GM18520 (cell line): Measurements from ENCODE around the gene CUBN.

Experiments used
- ATAC-seq: cut with Tn5 transposase; IDR thresholded peaks from one replicate; pipeline ENCODE4 v1.9.1; 2021; ENCODE audit not compliant: unreplicated experiment

CUBN gene

DNA sequence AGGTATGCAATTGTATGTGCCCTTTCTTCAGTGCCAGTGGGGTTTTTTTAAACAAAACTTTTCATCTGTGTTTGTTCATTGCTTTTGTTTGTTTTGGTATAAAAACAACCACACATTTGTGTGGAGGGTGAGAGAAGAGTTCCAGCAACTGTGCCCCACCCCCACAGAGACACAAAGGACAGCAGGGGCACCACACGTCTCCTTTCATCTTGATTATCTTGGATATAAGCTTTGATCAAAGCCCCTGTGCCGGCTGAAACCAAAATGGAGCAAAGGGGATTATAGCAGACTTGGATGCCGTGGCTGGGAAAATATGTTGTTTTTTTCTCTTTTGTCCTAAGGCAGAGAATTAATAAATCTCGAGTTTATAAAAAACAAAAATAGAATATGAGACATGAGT lies 200.5 kb downstream of the CUBN start:
- ATAC-seq: no peak

DNA sequence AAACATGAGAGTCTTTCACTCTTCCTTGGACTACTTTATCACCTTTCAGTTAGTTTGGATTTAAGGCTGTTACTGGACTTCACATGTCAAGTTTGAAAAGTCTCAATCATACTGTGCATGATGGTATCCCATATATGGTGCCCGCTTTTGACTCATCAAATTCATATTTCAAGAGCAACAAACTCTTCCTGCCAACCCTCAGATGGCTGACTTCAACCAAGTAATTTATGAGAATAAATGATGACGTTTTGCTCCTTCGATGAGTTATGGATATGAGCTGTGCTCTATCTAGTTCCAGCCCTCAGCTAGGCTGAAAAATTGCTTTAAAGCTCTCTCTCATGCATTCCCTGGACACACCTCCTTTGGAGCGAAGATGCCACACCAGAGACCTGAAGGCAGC lies 202.1 kb downstream of the CUBN start:
- no peak for ATAC-seq

DNA sequence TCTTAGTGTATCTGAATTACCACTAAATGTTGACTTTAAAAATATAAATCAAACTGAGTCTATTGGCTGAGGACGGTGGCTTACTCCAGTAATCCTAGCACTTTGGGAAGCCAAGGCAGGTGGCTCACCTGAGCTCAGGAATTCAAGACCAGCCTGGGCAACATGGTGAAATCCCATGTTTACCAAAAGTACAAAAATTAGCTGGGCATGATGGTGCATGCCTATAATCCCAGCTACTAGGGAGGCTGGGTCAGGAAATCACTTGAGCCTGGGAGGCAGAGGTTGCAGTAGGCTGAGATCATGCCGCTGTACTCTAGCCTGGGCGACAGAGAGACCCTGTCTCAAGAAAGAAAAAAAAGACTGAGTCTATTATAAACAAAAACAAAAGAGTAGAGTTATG lies 205.9 kb downstream of the CUBN start:
- no peak for ATAC-seq

DNA sequence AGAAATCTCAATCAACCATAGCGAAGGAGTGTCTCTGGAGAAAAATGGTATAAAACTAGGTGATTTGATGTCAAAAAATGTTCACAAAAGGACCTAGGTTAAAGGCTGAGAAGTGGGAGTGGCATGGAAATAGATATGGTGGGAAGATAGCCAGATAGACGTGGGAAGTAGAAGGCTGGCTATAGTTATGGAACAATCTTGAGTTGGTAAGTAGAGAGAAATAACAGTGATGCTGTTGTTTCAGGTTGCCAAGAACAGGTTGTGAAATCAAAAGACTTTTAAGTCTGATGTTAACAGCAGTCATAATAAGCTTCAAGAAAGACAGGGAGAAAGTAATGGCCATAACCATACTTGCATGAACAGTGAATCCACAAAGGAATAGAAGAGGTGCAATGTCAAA lies 206.3 kb downstream of the CUBN start:
- no peak for ATAC-seq

DNA sequence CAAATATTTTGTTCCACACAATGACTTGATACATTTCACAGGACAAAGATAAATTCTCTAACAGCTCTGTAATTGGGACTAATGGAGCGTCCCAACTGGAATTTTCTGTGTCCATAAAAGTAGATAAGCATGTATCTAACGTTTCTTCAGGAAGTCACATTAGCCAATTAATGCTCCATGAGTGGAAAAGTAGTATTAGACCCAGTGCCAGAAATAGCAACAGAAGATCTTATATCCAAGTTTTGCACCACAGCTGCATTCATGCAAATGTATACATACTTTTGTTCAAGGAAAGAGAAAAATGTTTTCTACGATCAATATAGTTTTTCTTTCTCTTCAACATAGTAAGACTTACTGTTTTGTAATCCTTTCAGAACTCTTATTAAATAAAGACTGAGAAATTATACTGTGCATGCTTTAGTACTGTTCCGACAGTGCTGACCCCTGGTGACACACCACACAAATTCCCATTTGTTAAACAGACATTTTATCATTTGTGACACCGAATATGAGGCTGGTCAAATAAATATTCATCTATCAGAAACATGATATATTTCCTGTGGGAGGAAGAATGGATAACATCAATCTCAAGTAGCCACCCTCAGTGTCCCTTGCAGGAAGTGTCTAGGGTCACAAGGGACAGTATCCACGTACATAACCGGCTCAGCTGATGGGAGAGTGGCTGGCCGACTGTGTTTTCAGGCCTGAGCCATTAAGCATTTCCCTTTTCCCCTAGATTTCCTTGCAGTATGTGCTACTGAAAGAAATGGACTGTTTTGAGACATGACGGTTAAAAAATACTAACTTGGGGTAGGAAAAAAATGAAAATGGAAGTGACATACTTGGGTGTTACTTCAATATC lies 210.3 kb downstream of the CUBN start:
- no peak for ATAC-seq

DNA sequence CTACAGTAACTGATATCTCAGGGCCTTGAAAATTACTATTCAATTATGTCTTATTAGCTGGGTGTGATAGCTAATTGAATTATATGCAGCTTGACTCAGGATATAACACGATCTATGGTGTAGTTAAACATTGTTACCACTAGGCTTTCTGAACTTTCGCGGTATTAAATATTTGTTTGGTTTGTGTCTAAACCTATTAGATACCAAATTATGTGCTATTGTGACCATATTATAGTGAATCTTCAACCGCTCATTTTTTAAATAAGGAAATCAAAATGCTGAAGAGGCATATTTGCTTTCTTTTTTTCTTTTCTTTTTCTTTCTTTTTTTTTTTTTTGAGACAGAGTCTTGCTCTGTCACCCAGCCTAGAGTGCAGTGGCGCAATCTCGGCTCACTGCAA lies 213.1 kb downstream of the CUBN start:
- no peak for ATAC-seq

DNA sequence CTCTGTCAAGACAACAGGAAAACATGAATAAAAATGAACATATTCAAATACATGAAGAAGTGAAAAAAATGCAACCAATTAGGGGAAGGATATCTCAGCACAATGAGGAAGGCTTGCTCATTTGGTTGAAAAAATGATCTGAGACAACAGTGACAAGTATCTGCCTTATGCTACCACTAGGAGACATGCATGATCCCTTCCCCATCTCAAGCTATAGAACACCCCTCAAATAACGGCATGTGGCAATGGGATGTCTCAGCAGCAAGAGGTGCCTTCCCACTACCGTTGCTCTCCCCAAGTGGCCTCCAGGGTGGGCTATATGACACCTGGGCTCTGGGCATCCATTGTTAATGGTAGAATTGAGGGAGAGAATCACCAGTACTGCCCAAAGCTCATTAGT lies 214.3 kb downstream of the CUBN start:
- ATAC-seq: no peak

DNA sequence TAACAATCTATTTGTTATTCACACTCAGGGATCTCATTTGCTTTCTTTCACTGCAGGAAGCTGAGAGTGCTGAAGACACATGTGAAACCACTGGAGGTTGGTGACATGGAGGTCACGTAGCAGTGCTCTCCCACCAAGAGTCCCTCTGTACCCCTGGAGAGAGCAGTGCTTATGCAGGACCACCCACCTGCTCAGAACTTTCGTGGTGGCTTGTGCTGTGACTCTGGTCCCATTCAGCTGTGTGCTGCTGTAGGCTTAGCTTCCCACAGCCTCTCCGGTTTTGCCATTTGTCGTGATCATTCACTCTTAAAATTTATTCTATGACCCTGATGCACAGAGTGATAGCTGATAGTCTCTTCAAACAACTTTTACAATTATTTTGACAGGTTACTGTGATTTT lies 216.3 kb downstream of the CUBN start:
- ATAC-seq: no peak

DNA sequence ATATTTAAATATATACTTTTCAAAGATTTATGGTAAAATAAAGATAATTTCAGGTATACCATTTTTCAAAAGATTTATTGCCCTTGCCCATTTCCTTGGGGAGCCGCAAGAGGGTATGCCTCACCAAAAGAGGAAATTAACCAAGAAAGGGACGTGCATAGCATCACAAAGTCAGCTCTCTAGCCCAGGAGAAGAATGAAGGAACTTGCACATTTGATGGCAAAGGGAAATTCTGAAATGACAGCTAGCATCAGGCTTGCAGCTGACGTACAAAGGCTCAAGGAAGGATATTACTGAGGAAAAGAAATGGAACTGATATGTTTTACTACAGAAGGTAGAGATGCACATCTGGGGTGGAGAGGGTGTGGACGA lies 218.8 kb downstream of the CUBN start:
- no peak for ATAC-seq

DNA sequence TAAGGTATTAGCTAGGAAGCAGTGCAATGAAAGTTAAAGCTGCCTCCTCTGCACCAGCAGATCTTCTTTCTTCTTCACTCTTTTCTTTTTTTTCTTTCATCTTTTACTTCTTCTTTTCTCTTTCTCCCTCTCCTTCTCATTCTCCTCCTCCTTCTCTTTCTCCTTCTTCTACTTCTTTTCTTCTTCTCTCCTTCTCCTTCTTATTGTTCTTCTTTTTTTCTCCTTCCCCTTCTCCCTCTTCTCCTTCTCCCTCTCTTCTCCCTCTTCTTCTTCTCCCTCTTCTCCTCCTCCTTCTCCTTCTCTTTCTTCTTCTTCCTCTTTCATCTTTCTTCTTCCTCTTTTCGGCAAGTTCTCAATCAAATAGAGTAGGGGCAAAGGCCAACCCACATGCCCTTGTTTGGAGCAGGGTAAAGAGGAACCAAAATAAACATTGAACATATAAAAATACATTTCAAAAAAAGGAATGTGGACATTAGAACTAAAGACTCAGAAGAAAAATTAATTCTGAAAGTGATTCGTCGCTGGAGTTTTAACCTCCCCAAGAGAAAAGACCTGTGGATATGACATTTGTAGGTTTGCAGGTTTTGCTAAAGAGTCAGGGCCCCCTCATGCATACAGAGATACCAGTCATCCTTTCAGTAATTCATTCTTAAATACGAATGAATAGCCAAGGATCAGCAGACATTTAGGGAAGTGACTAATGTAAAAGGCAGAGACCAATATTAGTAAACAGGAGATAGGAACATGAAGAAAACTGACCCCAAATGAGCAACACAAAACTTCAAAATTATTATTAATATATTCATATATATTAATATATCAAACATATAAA lies 219.4 kb downstream of the CUBN start:
- no peak for ATAC-seq

DNA sequence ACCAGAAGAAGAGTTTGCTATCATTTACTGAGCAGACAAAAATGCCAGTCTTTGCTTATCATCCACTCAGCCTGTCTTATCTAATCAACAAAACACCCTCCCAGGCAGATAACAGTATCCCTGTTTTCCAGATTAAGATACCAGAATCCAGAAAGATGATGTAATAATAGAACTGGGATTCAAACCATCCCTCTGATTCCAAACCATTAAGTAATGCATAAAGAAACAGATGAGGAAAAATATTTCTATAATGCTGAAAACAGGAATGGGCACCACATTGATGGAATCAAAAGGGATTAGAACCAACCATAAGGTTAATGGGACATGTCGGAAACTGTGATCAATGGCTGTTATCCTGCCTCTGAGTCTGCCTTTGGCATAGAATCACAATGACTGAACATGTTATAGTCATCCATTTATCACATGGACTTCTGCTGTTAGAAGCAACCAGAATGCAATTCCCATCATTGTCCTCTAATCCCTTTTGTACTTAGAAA lies 220.3 kb downstream of the CUBN start:
- no peak for ATAC-seq

DNA sequence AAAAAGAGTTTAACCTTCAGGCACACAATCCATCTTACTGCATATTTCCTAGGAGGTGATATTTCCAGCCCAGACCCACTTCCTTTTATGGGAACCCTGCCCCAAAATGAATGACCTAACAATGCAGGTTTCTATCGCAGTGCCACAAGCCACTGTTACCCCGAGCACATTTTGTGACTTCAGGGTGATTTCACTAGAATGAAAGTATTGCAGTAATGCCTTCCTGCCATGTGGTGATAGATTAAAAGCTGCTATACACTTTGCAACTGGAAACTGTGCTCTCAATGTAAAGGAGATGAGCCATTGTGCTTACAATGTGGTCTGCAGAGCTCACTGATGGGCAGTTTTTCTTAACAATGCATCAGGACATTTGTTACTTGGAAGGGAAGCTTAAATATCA lies 221.9 kb downstream of the CUBN start:
- ATAC-seq: no peak

DNA sequence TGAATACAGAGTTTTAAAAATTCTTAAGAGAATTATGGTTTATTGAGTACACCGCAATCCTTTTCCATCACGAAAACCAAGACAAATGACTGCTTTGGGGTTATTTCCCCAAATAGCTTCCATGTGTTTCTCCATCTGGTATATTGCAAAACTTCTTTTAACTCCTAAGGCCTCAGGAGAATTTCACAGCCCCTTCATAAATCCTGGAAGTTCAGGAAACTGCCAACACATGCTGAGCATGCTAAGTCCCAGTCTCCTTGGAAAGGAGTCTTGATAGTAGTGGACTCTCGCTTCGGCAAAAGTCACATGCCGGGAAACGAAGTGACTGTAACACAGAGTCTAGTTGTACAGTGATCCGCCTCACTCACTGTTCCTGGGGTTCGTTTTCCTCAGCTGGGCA lies 224.3 kb downstream of the CUBN start:
- ATAC-seq: no peak

DNA sequence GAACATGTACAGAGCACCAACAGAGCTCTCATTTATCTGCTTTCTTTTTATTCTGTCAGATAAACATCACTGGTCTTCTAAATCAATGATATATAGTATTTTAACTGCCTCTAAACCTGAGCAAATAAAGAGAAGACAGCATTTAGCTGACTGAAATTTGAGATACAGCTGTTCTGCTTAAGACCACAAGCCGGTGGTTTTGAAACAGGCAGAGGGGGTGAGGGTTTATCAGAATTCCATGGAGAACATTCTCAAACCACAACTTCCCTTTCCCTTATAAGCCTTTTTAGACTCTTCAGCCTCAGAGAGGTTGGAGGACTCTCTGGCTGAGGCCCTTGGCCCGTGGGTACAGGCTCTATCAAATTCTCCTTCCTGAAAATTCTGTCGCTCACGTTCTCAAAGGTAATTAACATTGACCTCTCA lies 225.0 kb downstream of the CUBN start:
- no peak for ATAC-seq

DNA sequence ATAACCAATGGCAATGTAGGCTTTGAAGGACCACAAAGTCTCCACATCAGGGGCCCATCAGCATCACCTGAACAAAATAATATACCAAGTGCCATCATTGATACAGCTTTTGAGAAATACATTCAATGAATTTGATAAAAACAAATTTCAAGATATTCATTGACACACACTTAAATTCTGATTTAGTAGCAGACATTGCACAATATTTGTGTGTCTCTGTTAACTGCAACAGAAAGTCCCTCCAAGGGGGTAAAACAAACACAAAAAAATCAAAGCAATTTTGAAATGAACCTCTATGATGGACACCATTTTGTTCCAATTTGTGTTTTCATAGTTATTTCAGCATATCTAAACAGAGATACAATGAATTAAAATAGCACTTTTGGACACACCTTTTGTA lies 225.6 kb downstream of the CUBN start:
- no peak for ATAC-seq

DNA sequence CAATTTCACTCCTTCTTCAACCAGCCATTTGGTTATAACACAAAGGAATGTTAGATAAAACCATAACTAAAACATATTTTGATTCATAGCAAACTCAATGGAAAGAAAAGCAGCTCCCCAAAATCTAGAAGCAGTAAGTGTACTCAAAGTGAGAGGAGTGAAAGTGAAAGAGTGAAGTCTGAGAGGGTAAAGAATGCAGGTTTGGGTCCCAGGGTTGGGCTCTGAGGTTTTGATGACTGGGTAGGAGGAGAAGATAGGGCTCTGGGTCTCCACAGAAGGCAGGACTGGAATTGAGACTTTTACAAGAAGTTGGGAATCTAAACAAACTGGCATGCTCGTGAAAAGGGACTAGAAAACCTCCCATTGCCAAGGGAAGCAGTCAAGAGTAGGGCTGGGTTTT lies 227.0 kb downstream of the CUBN start:
- no peak for ATAC-seq

DNA sequence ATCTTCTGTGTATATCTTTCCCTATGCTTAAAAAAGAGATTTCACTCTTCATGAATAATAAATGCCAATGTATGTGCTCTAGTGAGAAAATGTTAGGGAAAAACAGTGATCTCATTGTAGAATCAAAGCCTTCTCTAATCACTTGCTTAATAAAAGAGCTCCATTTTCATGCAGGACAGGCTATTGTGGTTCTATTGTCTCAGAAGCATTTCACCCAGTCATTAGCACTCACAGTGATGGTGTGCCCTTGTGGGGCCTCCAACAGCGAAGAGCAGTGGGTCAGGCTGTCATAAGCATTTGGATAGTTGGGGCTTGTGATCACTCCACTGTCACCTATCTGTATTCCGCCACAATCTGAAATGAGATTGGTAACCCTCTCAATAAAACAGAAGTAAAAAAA lies 228.5 kb downstream of the CUBN start:
- ATAC-seq: no peak

DNA sequence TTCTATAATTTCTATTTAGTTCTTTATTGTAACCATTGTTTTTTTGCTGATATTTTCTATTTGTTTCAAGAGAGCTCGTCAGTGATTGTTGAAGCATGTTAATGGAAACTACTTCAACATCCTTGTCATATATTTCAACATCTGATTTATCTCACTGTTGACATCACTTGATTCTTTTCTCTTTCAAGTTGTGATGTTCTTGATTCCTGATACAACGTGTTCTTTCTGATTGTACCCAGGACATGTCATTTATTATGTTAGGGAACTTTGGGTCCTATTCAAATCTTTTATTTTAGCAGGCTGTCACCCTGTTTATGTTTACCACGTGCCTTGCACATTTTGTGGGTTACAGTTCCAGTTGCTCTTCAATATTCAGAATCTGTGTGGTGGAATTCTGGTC lies 232.6 kb downstream of the CUBN start:
- no peak for ATAC-seq

DNA sequence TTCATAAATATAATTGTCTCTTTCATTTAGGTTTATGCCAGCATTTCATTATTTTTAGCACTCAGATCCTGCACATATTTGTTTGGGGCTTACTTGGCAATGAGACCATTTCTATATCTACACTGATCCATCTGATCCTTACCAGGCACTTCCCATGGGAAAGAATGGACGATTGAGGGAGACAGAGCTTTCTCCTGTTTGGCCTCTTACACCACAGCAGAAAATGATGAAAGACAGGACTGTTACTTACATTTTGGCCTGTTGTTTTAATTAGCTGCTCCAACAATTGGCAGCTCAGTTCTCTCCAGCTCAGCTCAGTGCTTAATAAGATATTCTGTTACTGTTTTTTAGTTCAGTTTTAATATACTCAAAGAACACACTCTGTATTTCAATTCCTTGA lies 234.8 kb downstream of the CUBN start:
- no peak for ATAC-seq

DNA sequence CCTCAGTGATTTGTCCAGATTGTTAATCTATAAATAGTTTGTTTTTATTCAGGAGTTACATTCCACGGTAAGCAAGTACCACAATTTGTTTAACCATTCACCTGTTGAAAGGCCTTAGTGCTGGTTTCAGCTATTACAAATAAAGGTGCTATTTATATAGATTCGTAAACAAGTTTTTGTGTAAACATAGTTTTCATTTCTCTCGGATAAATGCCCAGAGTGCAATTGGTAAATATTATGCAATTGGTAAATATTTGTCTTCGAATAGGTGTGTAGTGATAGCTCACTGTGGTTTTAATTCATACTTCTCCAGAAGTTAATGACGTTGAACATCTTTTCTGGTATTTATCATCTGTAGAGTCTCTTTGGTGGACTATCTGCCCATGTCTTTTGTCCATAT lies 235.9 kb downstream of the CUBN start:
- no peak for ATAC-seq

DNA sequence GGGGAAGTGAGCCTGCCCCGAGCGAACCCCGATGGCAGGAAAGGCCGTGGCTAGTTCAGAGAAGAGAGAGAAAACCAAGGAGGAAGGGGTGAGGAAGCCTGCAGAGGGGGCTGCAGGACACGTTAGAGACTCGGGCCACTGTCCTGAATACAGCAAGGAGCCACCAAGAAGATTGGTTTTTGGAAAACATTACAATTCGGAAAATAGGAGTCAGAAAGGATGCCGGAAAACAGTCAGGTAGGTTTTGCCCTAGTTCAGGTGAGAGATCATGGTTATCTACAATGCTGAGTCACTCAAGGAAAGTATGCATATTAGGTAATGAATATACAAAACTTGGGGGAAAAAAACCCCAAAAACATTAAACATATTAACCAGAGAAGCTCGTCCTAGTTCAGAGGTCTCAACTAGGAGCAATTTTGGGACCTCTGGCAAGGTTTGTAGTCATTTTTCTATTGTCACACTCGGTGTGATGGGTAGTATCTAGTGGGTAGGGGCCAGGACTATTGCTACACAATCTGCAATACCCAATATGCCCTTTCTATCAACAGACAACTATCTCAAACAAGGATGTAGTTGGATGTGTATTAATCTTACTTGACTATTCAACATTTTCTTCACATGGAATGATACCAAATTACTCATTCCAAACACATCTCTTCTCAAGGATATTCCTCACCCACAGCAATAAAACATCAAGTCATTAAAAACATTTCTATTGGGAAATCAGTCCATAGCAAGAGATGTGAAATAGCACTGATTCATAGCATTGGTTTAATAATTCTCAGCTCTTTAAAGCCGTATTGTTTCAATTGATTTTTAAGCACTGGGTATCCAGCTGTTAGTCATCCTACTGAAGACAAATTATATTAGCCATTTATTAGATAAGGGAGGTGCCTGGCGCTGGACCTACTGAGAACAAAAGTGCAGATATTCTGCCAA lies 238.0 kb downstream of the CUBN start:
- ATAC-seq: peak; percentile 38
